Smooth muscle cell (in vitro differentiated cells): ENCODE measurements around the gene CCDC92. TPM values are rescaled to one million over a fixed set of nuclear protein-coding genes. Genes with fewer than 3 reads are reported as not detected.

ENCODE experiments used
- DNase-seq: peaks from one replicate; lab custom pipeline; 2025; ENCODE audit not compliant: unreplicated experiment; lab: John Stamatoyannopoulos, UW
- H2AFZ ChIP-seq: fragments of 200-600 bp; sonication (generic); 2 replicates; pipeline ENCODE4 v1.6.0; 2016; ENCODE audit warnings: antibody characterized with exemption, low read depth, mild to moderate bottlenecking
- H3F3A ChIP-seq: fragments of 200-600 bp; sonication (generic); 2 replicates; pipeline ENCODE4 v1.6.0; 2017; ENCODE audit warnings: antibody characterized with exemption, low read depth
- H3K27ac ChIP-seq: fragments of 200-600 bp; sonication (generic); 2 replicates; pipeline ENCODE4 v1.5.1; 2016; ENCODE audit warnings: low read depth, mild to moderate bottlenecking
- H3K27me3 ChIP-seq: fragments of 200-600 bp; sonication (generic); 2 replicates; pipeline ENCODE4 v1.6.1; 2016; ENCODE audit warnings: low read depth, mild to moderate bottlenecking
- H3K36me3 ChIP-seq: fragments of 200-600 bp; sonication (generic); 2 replicates; pipeline ENCODE4 v1.5.1; 2016; ENCODE audit warnings: low read depth
- H3K4me1 ChIP-seq: fragments of 200-600 bp; sonication (generic); 2 replicates; pipeline ENCODE4 v1.5.1; 2016; ENCODE audit warnings: low read depth
- H3K4me2 ChIP-seq: fragments of 200-600 bp; sonication (generic); 2 replicates; pipeline ENCODE4 v1.6.0; 2016; ENCODE audit warnings: mild to moderate bottlenecking
- H3K4me3 ChIP-seq: fragments of 200-600 bp; sonication (generic); 2 replicates; pipeline ENCODE4 v1.5.1; 2016; ENCODE audit warnings: mild to moderate bottlenecking
- H3K79me2 ChIP-seq: fragments of 200-600 bp; sonication (generic); 2 replicates; pipeline ENCODE4 v1.6.0; 2016; ENCODE audit warnings: low read depth, mild to moderate bottlenecking
- H3K9ac ChIP-seq: fragments of 200-600 bp; sonication (generic); 2 replicates; pipeline ENCODE4 v1.6.0; 2016; ENCODE audit warnings: low read depth
- H3K9me3 ChIP-seq: fragments of 200-600 bp; sonication (generic); replicated peaks from 2 replicates; pipeline ENCODE4 v1.5.1; 2016; ENCODE audit warnings: low read depth
- H4K20me1 ChIP-seq: fragments of 200-600 bp; sonication (generic); 2 replicates; pipeline ENCODE4 v1.6.0; 2016; ENCODE audit warnings: low read depth
- CTCF ChIP-seq: fragments of 200-600 bp; sonication (generic); IDR thresholded peaks from 2 replicates; pipeline ENCODE4 v1.5.1; 2017; ENCODE audit warnings: borderline replicate concordance, mild to moderate bottlenecking, antibody characterized with exemption; ENCODE audit not compliant: insufficient read depth, poor library complexity, severe bottlenecking
- WGBS: methylation state at CpG from one replicate; pipeline ENCODE4 v1.1.7; 2016; ENCODE audit warnings: low lambda C conversion rate; 5-methylcytosine and 5-hydroxymethylcytosine counted together
- polyA plus RNA-seq: library from polyadenylated mRNA; unstranded; fragments of >200 nt; fragmentation: Nextera tagmentation; extraction: Ambion mirVana; gene quantifications from 2 replicates; pipeline ENCODE4 v1.2.1, GENCODE V29; 2016
- total RNA-seq: library from RNA; depleted of rRNA; stranded (reverse); fragments of >200 nt; gene quantifications from 2 replicates; pipeline ENCODE4 v1.2.3, GENCODE V29; 2014

CCDC92 gene
- total and polyA plus RNA-seq, 2 experiments from 2014 or later, result 17.4 to 68.2 TPM

DNA sequence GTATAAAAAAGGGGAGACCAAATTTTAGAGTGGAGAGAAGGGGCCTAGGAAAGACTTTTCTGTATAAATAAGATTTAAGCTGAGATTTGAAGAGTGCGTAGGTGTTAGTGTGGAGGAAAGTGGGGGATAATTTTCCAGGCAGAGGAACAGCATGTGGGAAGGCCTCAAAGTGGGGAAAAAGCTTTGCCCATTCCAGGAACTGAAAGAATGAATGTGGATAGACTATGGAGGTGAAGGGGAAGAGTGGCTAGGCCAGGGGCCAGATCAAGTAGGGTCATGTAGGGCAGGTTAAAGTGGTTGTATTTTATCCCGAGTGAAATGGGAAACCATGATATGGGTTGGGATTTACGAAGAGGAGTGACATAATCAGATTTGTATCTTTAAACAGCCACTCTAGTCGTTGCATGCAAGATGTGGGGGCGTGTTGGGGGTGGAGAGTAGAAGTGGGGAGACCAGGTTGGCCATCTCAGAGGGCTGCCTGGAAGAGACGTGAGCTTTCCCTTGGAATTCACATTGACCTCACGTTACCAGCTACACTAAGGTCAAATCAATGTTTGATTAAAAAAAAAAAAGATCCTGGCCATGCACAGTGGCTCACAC, 3.7 kb upstream of the CCDC92 start:
- Histone ChIP-seq H3K4me2 (no peak overlapping the region), H3K79me2 (peaks cover 79% of the 10 kb centered on the region), H2AFZ (no peak overlapping the region), H3K4me3 (no peak overlapping the region), H4K20me1 (peaks cover 38% of the 10 kb centered on the region), H3K9ac (no peak overlapping the region), H3K27ac (no peak overlapping the region), H3K9me3 (no peaks in the 10 kb centered on the region), H3K4me1 (peaks cover 14% of the 10 kb centered on the region), H3K36me3 (no peaks in the 10 kb centered on the region), H3F3A (no peaks in the 10 kb centered on the region), H3K27me3 (no peaks in the 10 kb centered on the region)
- TF ChIP-seq CTCF, result no peak
- DNase-seq, result no peak
- WGBS, result 93% methylated on average over 7 of the region's 7 CpGs

GRCh38 chr12:123973552-123974341, 1.1 kb upstream of the CCDC92 start:
- WGBS, result 1% methylated on average over 40 of the region's 69 CpGs

GRCh38 chr12:123971770-123972456, 718 bp downstream of the CCDC92 start:
- peak overlapping the region; percentile 92 for H3K4me3 ChIP-seq
- DNase-seq, result no peak
- peak overlapping the region; percentile 81 for H3K9ac ChIP-seq
- H4K20me1 ChIP-seq, result peaks cover 56% of the 10 kb centered on the region
- H3K4me1 ChIP-seq, result peaks cover 20% of the 10 kb centered on the region
- peak overlapping the region; percentile 71 for H2AFZ ChIP-seq
- H3K4me2 ChIP-seq, result peak overlapping the region; percentile 98
- no peaks in the 10 kb centered on the region for H3K9me3 ChIP-seq
- peak overlapping the region; percentile 45 for H3K27ac ChIP-seq
- H3F3A ChIP-seq, result no peaks in the 10 kb centered on the region
- WGBS, result 2% methylated on average over 36 of the region's 55 CpGs
- no peak for TF ChIP-seq CTCF
- no peaks in the 10 kb centered on the region for H3K36me3 ChIP-seq
- H3K79me2 ChIP-seq, result peaks cover 73% of the 10 kb centered on the region
- no peaks in the 10 kb centered on the region for H3K27me3 ChIP-seq

More at GRCh38 chr12:123973552-123974341, 1.1 kb upstream of the CCDC92 start:
- peak overlapping the region; percentile 92 for H3K4me3 ChIP-seq
- peaks cover 20% of the 10 kb centered on the region for H3K4me1 ChIP-seq
- no peak for DNase-seq
- peak overlapping the region; percentile 51 for H3K27ac ChIP-seq
- no peaks in the 10 kb centered on the region for H3F3A ChIP-seq
- no peaks in the 10 kb centered on the region for H3K36me3 ChIP-seq
- peak overlapping the region; percentile 97 for H3K4me2 ChIP-seq
- no peaks in the 10 kb centered on the region for H3K9me3 ChIP-seq
- H3K79me2 ChIP-seq, result peaks cover 74% of the 10 kb centered on the region
- H3K9ac ChIP-seq, result peak overlapping the region; percentile 71
- no peak for TF ChIP-seq CTCF
- peaks cover 38% of the 10 kb centered on the region for H4K20me1 ChIP-seq
- H3K27me3 ChIP-seq, result no peaks in the 10 kb centered on the region
- peak overlapping the region; percentile 97 for H2AFZ ChIP-seq
